DMS79 (cell line): ENCODE measurements around the gene IWS1.
"Not testable (repeated sequence)": the region's sequence is repeated elsewhere in the genome, so short reads cannot be mapped to it uniquely, and the experiment has no call there.

Experiments
- DNase-seq: peaks from one replicate; lab custom pipeline; 2025; lab: John Stamatoyannopoulos, UW

Gene IWS1

GRCh38 chr2:127560931-127561280, 34.6 kb upstream of the IWS1 start:
- no peak for DNase-seq

- DNase-seq = no peak
Observed at GRCh38 chr2:127560201-127560930, 34.1 kb upstream of the IWS1 start.

- no peak for DNase-seq
Observed at GRCh38 chr2:127559454-127559853, 33.2 kb upstream of the IWS1 start.

- DNase-seq = no peak
Observed at GRCh38 chr2:127558911-127559310, 32.6 kb upstream of the IWS1 start.

DNA sequence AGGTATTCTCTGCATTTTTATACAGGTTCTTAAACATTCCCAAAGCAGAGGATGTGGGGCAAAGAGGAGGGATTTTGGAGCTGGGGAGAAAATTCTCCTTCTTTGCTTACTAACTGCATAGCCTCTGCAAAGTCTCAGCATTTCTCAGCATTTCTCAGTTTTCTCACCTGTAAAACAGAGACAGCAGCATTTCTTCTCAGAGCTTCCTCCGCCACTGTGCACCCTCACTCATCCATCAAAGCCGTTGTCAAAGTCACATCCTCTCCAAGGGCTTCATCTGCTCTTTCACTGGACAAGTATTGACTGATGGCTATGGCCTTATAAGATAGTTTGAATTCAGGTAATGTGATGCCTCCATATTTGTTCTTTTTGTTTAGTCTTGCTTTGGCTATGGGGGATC, 26.6 kb upstream of the IWS1 start:
- DNase-seq = no peak

DNA sequence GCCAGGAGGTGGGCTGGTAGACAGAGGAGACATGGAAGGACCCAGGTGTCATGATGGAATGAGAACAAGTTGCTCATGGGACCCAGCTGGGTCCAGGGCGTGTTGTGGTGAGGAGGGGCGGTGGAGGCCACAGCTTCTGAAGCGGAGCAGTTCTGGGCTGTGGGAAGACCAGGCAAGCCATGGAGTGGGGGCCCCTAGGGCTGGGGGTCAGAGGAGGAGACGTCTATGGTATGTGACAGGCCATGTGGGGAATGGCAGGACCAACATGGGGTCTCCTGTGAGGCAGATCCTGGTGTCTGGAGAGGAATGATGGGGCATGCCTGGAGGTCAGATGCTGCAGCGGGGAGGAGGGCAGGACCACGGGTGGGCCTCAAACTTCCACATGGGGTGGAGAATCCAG, 26.0 kb upstream of the IWS1 start:
- no peak for DNase-seq

DNA sequence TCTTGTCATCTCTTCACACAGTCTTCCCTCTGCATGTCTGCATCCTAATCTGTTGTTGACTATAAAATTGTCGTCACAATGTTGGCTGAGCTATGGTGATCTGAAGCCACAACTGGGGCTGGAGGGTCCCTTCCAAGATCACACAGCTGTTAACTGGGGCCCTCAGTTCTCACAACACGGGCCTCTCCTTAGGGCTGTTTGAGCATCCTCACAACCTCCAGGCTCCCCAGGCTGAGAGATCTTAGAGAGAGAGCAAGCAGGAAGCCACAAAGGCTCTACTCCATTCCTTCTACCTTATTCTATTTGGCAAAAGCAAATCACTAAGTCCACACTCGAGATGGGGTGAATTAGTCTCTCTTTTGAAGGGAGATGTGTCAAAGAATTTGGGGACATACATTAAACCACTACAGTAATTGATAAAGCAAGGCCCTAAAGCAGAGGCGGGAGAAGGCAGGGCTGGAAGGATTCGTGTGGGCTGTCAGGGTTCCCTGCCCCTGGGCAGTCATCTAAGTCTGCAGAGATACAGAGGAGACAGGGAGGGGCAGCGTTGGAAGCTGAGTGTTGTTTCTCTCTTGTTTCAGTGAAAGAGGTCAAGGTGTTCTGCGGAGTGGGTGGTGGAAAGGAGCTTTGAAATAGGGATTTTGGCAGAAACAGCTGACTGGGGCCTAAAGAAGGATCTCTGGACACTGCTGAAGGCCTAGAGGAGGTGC, 25.1 kb upstream of the IWS1 start:
- DNase-seq = no peak

GRCh38 chr2:127546797-127547196, 20.5 kb upstream of the IWS1 start:
- DNase-seq = no peak

GRCh38 chr2:127545796-127546195, 19.5 kb upstream of the IWS1 start:
- DNase-seq = no peak

GRCh38 chr2:127545189-127545588, 18.9 kb upstream of the IWS1 start:
- DNase-seq = no peak

GRCh38 chr2:127543013-127543501, 16.8 kb upstream of the IWS1 start:
- not testable (repeated sequence) for DNase-seq

GRCh38 chr2:127542231-127542630, 15.9 kb upstream of the IWS1 start:
- no peak for DNase-seq

DNA sequence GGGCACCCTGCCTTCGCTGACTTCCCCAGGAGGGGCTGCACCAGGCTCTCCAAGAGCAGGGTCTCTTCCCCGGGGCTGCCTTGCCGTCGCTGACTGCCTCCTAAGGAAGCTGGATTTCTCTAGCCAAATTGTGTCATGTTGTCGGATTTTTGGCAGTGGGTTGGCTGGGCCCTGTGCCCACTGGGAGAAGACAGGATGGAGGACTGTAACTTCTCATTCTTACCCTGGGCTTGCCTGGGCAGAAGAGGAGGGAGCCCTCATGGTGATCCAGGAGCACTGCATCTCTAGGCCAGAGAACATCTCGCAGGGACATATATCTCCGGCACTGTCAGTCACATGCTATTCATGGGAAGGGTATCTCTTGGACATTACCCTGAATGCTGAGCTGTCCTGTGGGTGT, 15.5 kb upstream of the IWS1 start:
- no peak for DNase-seq

DNA sequence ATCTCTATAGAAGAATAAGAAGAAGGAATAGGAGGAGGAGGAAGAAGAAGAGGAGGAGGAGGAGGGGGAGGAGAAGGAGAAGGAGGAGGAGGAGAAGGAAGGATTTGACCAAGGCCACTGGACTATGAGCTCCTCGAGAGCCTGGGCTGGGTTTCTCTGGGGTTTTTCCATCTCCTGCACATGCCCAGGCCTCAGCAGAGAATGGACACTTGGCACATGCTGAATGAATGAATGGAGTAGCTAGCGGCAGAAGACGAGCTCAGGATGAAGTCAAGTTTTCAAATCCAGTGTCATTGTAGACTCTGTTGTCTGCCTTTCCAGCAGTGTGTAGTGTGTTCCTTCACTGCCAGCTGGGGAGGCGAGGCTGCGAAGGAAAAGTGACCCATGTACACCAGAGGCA, 11.4 kb upstream of the IWS1 start:
- DNase-seq = no peak

GRCh38 chr2:127536707-127537541, 10.6 kb upstream of the IWS1 start:
- DNase-seq = no peak

GRCh38 chr2:127535918-127536317, 9.6 kb upstream of the IWS1 start:
- DNase-seq = no peak

GRCh38 chr2:127535422-127535901, 9.2 kb upstream of the IWS1 start, which contains the start of gene MYO7B:
Gene MYO7B (plus strand): TSS chr2:127535683. CDS start chr2:127559723, 24,040 bp downstream.
- DNase-seq = peak; percentile 28

DNA sequence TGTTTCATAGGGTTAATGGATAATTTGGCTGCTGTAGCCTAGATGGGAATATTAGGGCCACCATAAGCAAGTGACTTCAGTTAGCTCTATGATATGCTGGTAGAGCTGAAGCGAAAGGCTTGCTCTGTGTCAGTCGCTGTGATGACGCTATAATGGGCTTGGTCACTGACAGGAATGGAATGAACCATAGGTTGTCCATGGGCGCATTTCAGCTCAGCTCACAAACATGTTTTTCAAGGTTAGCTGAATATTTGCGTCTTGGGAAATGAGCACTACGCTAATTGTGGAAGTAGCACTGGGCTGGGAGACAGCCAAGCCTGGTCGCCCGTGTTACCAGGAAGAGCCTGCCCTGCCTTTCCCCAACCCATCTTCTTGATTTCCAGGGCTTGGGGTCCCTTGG, 6.0 kb upstream of the IWS1 start:
- DNase-seq = no peak

GRCh38 chr2:127531221-127531648, 4.9 kb upstream of the IWS1 start:
- no peak for DNase-seq

DNA sequence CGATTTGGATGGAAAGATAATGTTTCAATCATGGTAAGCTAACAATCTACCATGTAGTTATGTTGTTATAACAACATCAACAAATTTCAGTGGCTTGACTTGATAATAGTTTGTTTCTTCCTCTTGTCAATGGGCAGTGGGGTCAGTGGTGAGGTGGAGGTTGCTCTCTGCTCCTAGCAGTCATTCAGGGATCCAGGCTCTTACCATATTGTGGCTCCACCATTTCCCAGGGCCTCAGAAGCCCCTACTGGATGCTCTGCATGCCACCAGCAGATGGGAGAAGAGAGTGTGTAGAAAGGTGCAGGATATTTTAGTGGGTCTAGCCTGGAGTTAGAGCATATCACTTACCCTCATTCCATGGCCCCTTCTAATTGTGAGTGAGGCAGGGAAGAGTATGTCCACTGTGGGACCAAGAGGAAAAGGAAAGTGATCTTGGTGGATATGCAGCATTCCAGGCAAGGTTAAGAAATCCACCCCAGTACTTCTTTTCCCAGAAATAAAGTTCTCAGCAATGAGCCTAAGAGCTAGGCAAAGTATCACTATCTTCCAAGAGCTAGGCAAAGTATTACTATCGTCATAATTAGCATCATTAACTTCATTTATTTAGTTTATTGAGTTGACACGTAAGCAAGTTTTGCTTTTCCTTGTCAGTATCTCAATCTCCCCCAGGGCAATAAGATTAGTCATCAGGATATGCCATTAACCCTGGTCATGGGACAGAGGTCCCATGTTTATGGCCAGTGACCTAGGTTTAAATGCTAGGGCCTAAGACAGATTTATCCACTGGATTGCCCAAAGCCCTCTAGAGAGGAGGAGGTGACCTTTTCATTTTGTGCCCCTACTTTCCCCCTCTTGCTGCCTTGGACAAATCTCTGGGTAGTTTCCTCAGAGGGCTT, 4.2 kb upstream of the IWS1 start:
- DNase-seq = no peak

GRCh38 chr2:127529416-127529815, 3.1 kb upstream of the IWS1 start:
- DNase-seq = not testable (repeated sequence)
